Colonic mucosa (tissue), 4 donors: Measurements from ENCODE around the gene BRCC3. TPM values are rescaled to one million over a fixed set of nuclear protein-coding genes. Genes with fewer than 3 reads are reported as not detected.
A peak's percentile ranks its signal among the peaks of the same experiment; 100 is the strongest.

ENCODE experiments used
- DNase-seq: peaks from one replicate; pipeline ENCODE4 v3.0.0-alpha.2; 2020
- H3K27ac ChIP-seq: fragments of 200-600 bp; one replicate; pipeline ENCODE4 v1.8.0; 2021
- H3K27me3 ChIP-seq: fragments of 200-600 bp; one replicate; pipeline ENCODE4 v1.8.0; 2021
- H3K36me3 ChIP-seq: fragments of 200-600 bp; one replicate; pipeline ENCODE4 v1.8.0; 2021
- H3K4me1 ChIP-seq: fragments of 200-600 bp; one replicate; pipeline ENCODE4 v1.8.0; 2021; ENCODE audit warnings: mild to moderate bottlenecking
- H3K4me3 ChIP-seq: fragments of 200-600 bp; one replicate; pipeline ENCODE4 v1.8.0; 2021
- H3K9ac ChIP-seq, 2 donors: one replicate each; pipeline ENCODE4 v1.7.0; 2013; ENCODE audit warnings: control low read depth in 2 of 2, low read depth in 2 of 2, low read length in 2 of 2
- H3K9me3 ChIP-seq: fragments of 200-600 bp; one replicate; pipeline ENCODE4 v1.8.0; 2021
- intact Hi-C: fragments of 100-400 bp; cut with DNase I; formaldehyde crosslinking; loops from one replicate; pipeline ENCODE4 v1.14.1; 2022
- total RNA-seq, 2 donors: library from RNA; stranded (reverse); fragmentation: NEBNext Ultra II Directional in 1 of 2; extraction: Animal tissue kit (Norgen Biotek cat#: 25700) in 1 of 2; gene quantifications; one replicate each; pipeline ENCODE4 v1.2.1, GENCODE V29; 2021
- TF ChIP-seq, protein P1 (sequence below): fragments of 200-600 bp; IDR thresholded peaks from one replicate; pipeline ENCODE4 v1.8.0; 2022; ENCODE audit warnings: antibody characterized with exemption, mild to moderate bottlenecking
- donor health status: healthy.
- donor health status: DM: no; HTN: no; CAD: no.
- donor health status: DM: no; HTN: no; CAD: no.

The BRCC3 gene
- total RNA-seq, 2 donors from 2014 or later, result 45.6 to 45.9 TPM

GRCh38 chrX:155065035-155065734 lies 6.1 kb upstream of the BRCC3 start:
- H3K27me3 ChIP-seq, result no peaks in the 10 kb centered on the region
- H3K9ac ChIP-seq, result no peak overlapping the region
- no peaks in the 10 kb centered on the region for H3K4me1 ChIP-seq
- TF ChIP-seq, protein P1, sequence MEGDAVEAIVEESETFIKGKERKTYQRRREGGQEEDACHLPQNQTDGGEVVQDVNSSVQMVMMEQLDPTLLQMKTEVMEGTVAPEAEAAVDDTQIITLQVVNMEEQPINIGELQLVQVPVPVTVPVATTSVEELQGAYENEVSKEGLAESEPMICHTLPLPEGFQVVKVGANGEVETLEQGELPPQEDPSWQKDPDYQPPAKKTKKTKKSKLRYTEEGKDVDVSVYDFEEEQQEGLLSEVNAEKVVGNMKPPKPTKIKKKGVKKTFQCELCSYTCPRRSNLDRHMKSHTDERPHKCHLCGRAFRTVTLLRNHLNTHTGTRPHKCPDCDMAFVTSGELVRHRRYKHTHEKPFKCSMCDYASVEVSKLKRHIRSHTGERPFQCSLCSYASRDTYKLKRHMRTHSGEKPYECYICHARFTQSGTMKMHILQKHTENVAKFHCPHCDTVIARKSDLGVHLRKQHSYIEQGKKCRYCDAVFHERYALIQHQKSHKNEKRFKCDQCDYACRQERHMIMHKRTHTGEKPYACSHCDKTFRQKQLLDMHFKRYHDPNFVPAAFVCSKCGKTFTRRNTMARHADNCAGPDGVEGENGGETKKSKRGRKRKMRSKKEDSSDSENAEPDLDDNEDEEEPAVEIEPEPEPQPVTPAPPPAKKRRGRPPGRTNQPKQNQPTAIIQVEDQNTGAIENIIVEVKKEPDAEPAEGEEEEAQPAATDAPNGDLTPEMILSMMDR, result no peak
- no peak overlapping the region for H3K27ac ChIP-seq
- no peaks in the 10 kb centered on the region for H3K36me3 ChIP-seq
- intact Hi-C loops, result no loop called here
- no peak overlapping the region for H3K4me3 ChIP-seq
- DNase-seq, result no peak
- H3K9me3 ChIP-seq, result no peaks in the 10 kb centered on the region

- Histone ChIP-seq H3K27me3 (no peaks in the 10 kb centered on the region), H3K4me1 (no peaks in the 10 kb centered on the region), H3K9me3 (no peaks in the 10 kb centered on the region), H3K27ac (no peak overlapping the region), H3K9ac (no peak overlapping the region), H3K4me3 (no peak overlapping the region), H3K36me3 (no peaks in the 10 kb centered on the region)
- intact Hi-C loops, result no loop called here
- TF ChIP-seq, protein P1, result no peak
- no peak for DNase-seq
Measured at GRCh38 chrX:155068165-155068564, 3.1 kb upstream of the BRCC3 start.

- no peak overlapping the region for H3K9ac ChIP-seq
- no peak for DNase-seq
- no peaks in the 10 kb centered on the region for H3K36me3 ChIP-seq
- H3K27ac ChIP-seq, result no peak overlapping the region
- H3K4me1 ChIP-seq, result no peaks in the 10 kb centered on the region
- intact Hi-C loops, result no loop called here
- peak overlapping the region; percentile 46 for H3K4me3 ChIP-seq
- no peaks in the 10 kb centered on the region for H3K27me3 ChIP-seq
- H3K9me3 ChIP-seq, result no peaks in the 10 kb centered on the region
- TF ChIP-seq, protein P1, result no peak
Measured at GRCh38 chrX:155069414-155069813, 1.9 kb upstream of the BRCC3 start.

GRCh38 chrX:155070038-155070437 lies 1.3 kb upstream of the BRCC3 start:
- no peaks in the 10 kb centered on the region for H3K4me1 ChIP-seq
- H3K27me3 ChIP-seq, result no peaks in the 10 kb centered on the region
- H3K9ac ChIP-seq, result peak overlapping the region in 1 of 2 donors; percentile 69
- no peak overlapping the region for H3K27ac ChIP-seq
- TF ChIP-seq, protein P1, result no peak
- no peaks in the 10 kb centered on the region for H3K9me3 ChIP-seq
- H3K4me3 ChIP-seq, result peak overlapping the region; percentile 46
- intact Hi-C loops, result no loop called here
- no peaks in the 10 kb centered on the region for H3K36me3 ChIP-seq
- no peak for DNase-seq

- DNase-seq, result peak; percentile 29
- Histone ChIP-seq H3K4me3 (peak overlapping the region; percentile 46), H3K4me1 (no peaks in the 10 kb centered on the region), H3K36me3 (no peaks in the 10 kb centered on the region), H3K9ac (peak overlapping the region; percentile 52 to 69), H3K27me3 (no peaks in the 10 kb centered on the region), H3K27ac (peak overlapping the region; percentile 71), H3K9me3 (no peaks in the 10 kb centered on the region)
- intact Hi-C loops, result no loop called here
- TF ChIP-seq, protein P1, result no peak
Measured at GRCh38 chrX:155070663-155070974, 689 bp upstream of the BRCC3 start.
